ENCODE data around the gene RGS3.

DNA sequence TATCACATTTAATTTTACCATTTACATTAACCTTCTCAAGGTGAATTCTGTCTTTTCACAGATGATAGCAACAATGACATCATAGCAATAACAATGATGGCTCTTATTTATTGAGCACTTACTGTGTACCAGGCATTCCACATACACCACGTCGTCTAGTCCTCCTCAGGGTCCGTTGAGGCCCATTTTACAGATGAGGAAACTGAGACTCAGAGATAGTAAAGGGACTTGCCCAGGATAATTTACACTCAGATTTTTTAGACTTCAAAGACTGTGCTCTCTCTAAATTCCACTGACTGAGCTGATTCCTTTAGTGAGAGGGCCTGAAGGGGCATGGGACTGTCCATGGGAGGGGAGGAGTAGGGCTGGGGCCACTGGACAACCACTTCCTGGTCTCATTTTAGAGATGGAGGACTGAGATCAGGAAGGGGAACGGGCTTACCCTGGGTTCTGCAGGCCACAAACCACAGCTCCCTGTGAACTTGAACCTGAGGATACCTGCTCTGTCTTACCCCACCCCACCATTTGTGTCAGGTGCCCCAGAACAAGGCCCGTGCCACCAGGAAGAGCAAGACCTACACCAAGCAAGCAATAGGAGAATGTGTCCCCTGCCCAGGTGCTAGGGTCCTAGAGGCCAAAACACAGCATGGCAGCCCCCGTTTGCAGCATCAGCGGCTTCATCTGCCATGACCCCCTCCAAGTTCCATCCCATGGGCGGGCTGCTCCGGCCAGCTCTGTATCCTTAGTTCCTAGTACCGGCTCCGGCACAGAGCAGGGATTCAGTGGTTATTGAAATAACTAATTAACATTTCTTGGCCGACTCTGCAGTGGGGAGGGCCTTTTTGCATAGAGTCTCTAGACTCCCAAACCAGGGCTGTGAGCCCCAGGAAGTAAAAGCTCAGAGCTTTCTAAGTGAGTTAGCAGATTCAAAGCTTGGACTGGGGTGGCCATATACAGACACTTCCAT, 96.6 kb downstream of the RGS3 start:
- TF ChIP-seq, protein P1, sequence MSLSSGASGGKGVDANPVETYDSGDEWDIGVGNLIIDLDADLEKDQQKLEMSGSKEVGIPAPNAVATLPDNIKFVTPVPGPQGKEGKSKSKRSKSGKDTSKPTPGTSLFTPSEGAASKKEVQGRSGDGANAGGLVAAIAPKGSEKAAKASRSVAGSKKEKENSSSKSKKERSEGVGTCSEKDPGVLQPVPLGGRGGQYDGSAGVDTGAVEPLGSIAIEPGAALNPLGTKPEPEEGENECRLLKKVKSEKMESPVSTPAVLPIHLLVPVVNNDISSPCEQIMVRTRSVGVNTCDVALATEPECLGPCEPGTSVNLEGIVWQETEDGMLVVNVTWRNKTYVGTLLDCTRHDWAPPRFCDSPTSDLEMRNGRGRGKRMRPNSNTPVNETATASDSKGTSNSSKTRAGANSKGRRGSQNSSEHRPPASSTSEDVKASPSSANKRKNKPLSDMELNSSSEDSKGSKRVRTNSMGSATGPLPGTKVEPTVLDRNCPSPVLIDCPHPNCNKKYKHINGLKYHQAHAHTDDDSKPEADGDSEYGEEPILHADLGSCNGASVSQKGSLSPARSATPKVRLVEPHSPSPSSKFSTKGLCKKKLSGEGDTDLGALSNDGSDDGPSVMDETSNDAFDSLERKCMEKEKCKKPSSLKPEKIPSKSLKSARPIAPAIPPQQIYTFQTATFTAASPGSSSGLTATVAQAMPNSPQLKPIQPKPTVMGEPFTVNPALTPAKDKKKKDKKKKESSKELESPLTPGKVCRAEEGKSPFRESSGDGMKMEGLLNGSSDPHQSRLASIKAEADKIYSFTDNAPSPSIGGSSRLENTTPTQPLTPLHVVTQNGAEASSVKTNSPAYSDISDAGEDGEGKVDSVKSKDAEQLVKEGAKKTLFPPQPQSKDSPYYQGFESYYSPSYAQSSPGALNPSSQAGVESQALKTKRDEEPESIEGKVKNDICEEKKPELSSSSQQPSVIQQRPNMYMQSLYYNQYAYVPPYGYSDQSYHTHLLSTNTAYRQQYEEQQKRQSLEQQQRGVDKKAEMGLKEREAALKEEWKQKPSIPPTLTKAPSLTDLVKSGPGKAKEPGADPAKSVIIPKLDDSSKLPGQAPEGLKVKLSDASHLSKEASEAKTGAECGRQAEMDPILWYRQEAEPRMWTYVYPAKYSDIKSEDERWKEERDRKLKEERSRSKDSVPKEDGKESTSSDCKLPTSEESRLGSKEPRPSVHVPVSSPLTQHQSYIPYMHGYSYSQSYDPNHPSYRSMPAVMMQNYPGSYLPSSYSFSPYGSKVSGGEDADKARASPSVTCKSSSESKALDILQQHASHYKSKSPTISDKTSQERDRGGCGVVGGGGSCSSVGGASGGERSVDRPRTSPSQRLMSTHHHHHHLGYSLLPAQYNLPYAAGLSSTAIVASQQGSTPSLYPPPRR (CRISPR knock-in tag; IDR thresholded peaks at IDR 0.05; ENCODE audit: borderline replicate concordance), result no peak
- TF ChIP-seq KDM3A (CRISPR knock-in tag; IDR thresholded peaks at IDR 0.05; ENCODE audit: low read depth) (no peak), HOXA7 (CRISPR knock-in tag; IDR thresholded peaks at IDR 0.05) (no peak), PAF1 (CRISPR knock-in tag; IDR thresholded peaks at IDR 0.05) (no peak), HMG20B (CRISPR knock-in tag; conservative IDR thresholded peaks at IDR 0.05) (no peak), FOXA1 (IDR thresholded peaks at IDR 0.05) (no peak), FOXA1 (CRISPR knock-in tag; IDR thresholded peaks at IDR 0.05) (no peak), CHD4 (IDR thresholded peaks at IDR 0.05; ENCODE audit: borderline replicate concordance, low read length) (no peak), NFIB (CRISPR knock-in tag; IDR thresholded peaks at IDR 0.05; ENCODE audit: borderline replicate concordance) (no peak), MIER3 (CRISPR knock-in tag; IDR thresholded peaks at IDR 0.05; ENCODE audit: borderline replicate concordance) (no peak), POLR2A (IDR thresholded peaks at IDR 0.05; ENCODE audit: insufficient read depth in 1 of 2, low read depth in 2 of 2, low read length in 2 of 2) (no peak)
- TF ChIP-seq, protein P2, sequence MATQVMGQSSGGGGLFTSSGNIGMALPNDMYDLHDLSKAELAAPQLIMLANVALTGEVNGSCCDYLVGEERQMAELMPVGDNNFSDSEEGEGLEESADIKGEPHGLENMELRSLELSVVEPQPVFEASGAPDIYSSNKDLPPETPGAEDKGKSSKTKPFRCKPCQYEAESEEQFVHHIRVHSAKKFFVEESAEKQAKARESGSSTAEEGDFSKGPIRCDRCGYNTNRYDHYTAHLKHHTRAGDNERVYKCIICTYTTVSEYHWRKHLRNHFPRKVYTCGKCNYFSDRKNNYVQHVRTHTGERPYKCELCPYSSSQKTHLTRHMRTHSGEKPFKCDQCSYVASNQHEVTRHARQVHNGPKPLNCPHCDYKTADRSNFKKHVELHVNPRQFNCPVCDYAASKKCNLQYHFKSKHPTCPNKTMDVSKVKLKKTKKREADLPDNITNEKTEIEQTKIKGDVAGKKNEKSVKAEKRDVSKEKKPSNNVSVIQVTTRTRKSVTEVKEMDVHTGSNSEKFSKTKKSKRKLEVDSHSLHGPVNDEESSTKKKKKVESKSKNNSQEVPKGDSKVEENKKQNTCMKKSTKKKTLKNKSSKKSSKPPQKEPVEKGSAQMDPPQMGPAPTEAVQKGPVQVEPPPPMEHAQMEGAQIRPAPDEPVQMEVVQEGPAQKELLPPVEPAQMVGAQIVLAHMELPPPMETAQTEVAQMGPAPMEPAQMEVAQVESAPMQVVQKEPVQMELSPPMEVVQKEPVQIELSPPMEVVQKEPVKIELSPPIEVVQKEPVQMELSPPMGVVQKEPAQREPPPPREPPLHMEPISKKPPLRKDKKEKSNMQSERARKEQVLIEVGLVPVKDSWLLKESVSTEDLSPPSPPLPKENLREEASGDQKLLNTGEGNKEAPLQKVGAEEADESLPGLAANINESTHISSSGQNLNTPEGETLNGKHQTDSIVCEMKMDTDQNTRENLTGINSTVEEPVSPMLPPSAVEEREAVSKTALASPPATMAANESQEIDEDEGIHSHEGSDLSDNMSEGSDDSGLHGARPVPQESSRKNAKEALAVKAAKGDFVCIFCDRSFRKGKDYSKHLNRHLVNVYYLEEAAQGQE (IDR thresholded peaks at IDR 0.05; ENCODE audit: borderline replicate concordance in 1 of 2, low read depth in 1 of 2, low read length in 2 of 2), result no peak
- TF ChIP-seq, protein P3, sequence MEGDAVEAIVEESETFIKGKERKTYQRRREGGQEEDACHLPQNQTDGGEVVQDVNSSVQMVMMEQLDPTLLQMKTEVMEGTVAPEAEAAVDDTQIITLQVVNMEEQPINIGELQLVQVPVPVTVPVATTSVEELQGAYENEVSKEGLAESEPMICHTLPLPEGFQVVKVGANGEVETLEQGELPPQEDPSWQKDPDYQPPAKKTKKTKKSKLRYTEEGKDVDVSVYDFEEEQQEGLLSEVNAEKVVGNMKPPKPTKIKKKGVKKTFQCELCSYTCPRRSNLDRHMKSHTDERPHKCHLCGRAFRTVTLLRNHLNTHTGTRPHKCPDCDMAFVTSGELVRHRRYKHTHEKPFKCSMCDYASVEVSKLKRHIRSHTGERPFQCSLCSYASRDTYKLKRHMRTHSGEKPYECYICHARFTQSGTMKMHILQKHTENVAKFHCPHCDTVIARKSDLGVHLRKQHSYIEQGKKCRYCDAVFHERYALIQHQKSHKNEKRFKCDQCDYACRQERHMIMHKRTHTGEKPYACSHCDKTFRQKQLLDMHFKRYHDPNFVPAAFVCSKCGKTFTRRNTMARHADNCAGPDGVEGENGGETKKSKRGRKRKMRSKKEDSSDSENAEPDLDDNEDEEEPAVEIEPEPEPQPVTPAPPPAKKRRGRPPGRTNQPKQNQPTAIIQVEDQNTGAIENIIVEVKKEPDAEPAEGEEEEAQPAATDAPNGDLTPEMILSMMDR (CRISPR knock-in tag; IDR thresholded peaks at IDR 0.05), result no peak
